Measurements from ENCODE around the gene NMB. TPM values are rescaled to one million over a fixed set of nuclear protein-coding genes. Genes with fewer than 3 reads are reported as not detected.

The NMB gene
- total and polyA plus RNA-seq, 2 of the 13 experiments (the other 11 are each of a cell fraction or from before 2014, with no cell fraction given), result 10.4 to 25.4 TPM

- peak; percentile 84 for TF ChIP-seq ZNF687 (CRISPR knock-in tag; IDR thresholded peaks at IDR 0.05)
- peak; percentile 53 for TF ChIP-seq ZBTB2 (CRISPR knock-in tag; IDR thresholded peaks at IDR 0.05; ENCODE audit: low read depth)
- peak; percentile 52; the same call in 1 of the 2 replicates for TF ChIP-seq SALL2 (CRISPR knock-in tag; IDR thresholded peaks at IDR 0.05)
- no peak for TF ChIP-seq SNAPC2 (CRISPR knock-in tag; IDR thresholded peaks at IDR 0.05)
- TF ChIP-seq PRDM15 (CRISPR knock-in tag; IDR thresholded peaks at IDR 0.05), result 0 out of 2 replicates have a peak, but pooled peaks have one; percentile 18
- TF ChIP-seq ZNF362 (CRISPR knock-in tag; IDR thresholded peaks at IDR 0.05; ENCODE audit: borderline replicate concordance), result peak; percentile 81; the same call in 1 of the 2 replicates
- 0 out of 2 replicates have a peak, but pooled peaks have one; percentile 5 for TF ChIP-seq ZNF430 (CRISPR knock-in tag; IDR thresholded peaks at IDR 0.05)
- TF ChIP-seq PCBP2 (optimal IDR thresholded peaks at IDR 0.05; ENCODE audit: low read depth, low read length, poor library complexity, severe bottlenecking), result no peak
- peak; percentile 43; the same call in 1 of the 2 replicates for TF ChIP-seq DMAP1 (CRISPR knock-in tag; IDR thresholded peaks at IDR 0.05)
- TF ChIP-seq NR2C2 (CRISPR knock-in tag; IDR thresholded peaks at IDR 0.05; ENCODE audit: borderline replicate concordance), result 0 out of 2 replicates have a peak, but pooled peaks have one; percentile 38
- peak; percentile 56; the same call in 1 of the 2 replicates for TF ChIP-seq HOXA3 (CRISPR knock-in tag; IDR thresholded peaks at IDR 0.05)
- peak; percentile 46 for TF ChIP-seq SRSF1 (optimal IDR thresholded peaks at IDR 0.05; ENCODE audit: low read depth, low read length)
- TF ChIP-seq SRF (IDR thresholded peaks at IDR 0.05; ENCODE audit: low read depth, low read length), result no peak
- TF ChIP-seq HOXD1 (CRISPR knock-in tag; IDR thresholded peaks at IDR 0.05), result no peak
- TF ChIP-seq ZMAT3 (CRISPR knock-in tag; conservative IDR thresholded peaks at IDR 0.05), result peak; percentile 87; the same call in 1 of the 2 replicates
- peak; percentile 60; the same call in 1 of the 2 replicates for TF ChIP-seq MAX (IDR thresholded peaks at IDR 0.05)
- 0 out of 2 replicates have a peak, but pooled peaks have one; percentile 19 for TF ChIP-seq MED1 (CRISPR knock-in tag; IDR thresholded peaks at IDR 0.05)
- peak; percentile 41; the same call in 1 of the 2 replicates for TF ChIP-seq KDM5A (IDR thresholded peaks at IDR 0.05; ENCODE audit: borderline replicate concordance, low read length)
Measured at GRCh38 chr15:84658080-84658787, at the start of gene NMB (continued).
